OCI-LY7 (cell line): ENCODE results near the gene LPCAT1.

Source experiments
- CTCF ChIP-seq: fragments of 200-600 bp; sonication (generic); conservative IDR thresholded peaks from 2 replicates; pipeline ENCODE4 v1.5.1; 2014; ENCODE audit warnings: mild to moderate bottlenecking, antibody characterized with exemption, low read length, moderate library complexity, mixed read lengths
- EZH2phosphoT487 ChIP-seq: fragments of 200-600 bp; sonication (generic); IDR thresholded peaks from 2 replicates; pipeline ENCODE4 v1.6.1; 2018; ENCODE audit warnings: low read depth, borderline replicate concordance, mild to moderate bottlenecking, mixed run types, antibody characterized with exemption, low read length, moderate library complexity, mixed read lengths

GRCh38 chr5:1515311-1515920 lies 8.3 kb downstream of the LPCAT1 start:
- TF ChIP-seq CTCF (no peak), EZH2phosphoT487 (no peak)
